ENCODE results near the gene CISD1. TPM values are rescaled to one million over a fixed set of nuclear protein-coding genes. Genes with fewer than 3 reads are reported as not detected.

CISD1 gene
- polyA plus RNA-seq, 3 donors, result 5.4 to 29.4 (median 24.9) TPM

DNA sequence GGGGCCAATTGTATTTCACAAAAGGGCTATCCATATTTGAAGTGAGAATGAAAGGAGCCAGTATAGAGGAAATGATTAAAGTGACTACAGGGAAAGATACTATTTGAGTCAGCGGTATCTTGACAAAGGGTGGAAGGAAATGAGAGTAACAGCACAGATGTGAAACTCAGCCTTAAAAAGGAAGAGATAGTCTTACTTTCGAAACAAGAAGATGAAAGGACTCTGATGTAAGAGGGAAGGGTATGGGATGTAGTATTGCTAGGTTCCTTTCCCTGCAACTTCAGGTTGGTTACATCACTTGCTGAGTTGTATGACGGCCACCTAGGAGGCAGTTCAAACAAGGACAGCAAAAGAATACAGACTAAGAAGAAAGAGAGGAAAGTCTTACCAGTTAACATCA, 13.7 kb downstream of the CISD1 start:
- H3K36me3 Mint-ChIP-seq, result peaks cover 3 to 10% of the 10 kb centered on the region in 2 donors
- TF ChIP-seq, protein P1, sequence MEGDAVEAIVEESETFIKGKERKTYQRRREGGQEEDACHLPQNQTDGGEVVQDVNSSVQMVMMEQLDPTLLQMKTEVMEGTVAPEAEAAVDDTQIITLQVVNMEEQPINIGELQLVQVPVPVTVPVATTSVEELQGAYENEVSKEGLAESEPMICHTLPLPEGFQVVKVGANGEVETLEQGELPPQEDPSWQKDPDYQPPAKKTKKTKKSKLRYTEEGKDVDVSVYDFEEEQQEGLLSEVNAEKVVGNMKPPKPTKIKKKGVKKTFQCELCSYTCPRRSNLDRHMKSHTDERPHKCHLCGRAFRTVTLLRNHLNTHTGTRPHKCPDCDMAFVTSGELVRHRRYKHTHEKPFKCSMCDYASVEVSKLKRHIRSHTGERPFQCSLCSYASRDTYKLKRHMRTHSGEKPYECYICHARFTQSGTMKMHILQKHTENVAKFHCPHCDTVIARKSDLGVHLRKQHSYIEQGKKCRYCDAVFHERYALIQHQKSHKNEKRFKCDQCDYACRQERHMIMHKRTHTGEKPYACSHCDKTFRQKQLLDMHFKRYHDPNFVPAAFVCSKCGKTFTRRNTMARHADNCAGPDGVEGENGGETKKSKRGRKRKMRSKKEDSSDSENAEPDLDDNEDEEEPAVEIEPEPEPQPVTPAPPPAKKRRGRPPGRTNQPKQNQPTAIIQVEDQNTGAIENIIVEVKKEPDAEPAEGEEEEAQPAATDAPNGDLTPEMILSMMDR (IDR thresholded peaks at IDR 0.05), result no peak
- H3K4me1 Mint-ChIP-seq, result peaks cover 21% of the 10 kb centered on the region
- no peaks in the 10 kb centered on the region for H3K9me3 ChIP-seq (replicated peaks in 1 of 2; ENCODE audit: control insufficient read depth in 1 of 2, insufficient read depth in 1 of 2, low read length in 2 of 2)
- WGBS (ENCODE audit: insufficient coverage), result 0% methylated on average over 2 of the region's 3 CpGs
- H3K9me3 Mint-ChIP-seq, result peaks cover 0 to 2% (median 0%) of the 10 kb centered on the region in 7 donors
- H3K27ac ChIP-seq (ENCODE audit: low read depth in 1 of 2, low read length in 2 of 2), result peak overlapping the region in 1 of 2 donors; percentile 78
- peak overlapping the region in 1 of 3 experiments; percentile 54 for H3K4me3 ChIP-seq (replicated peaks in 1 of 3; ENCODE audit: low read depth in 2 of 3, low read length in 3 of 3)
- H3K27me3 ChIP-seq (ENCODE audit: control insufficient read depth in 2 of 2, insufficient read depth in 2 of 2, low read length in 2 of 2), result no peaks in the 10 kb centered on the region
- no peak overlapping the region for H3K9ac ChIP-seq (ENCODE audit: insufficient read depth, low read length, poor library complexity, severe bottlenecking)
- H3K4me2 ChIP-seq (replicated peaks; ENCODE audit: extremely low read depth, low read length, poor library complexity, severe bottlenecking), result peak overlapping the region; percentile 56
- peaks cover 0 to 1% (median 0%) of the 10 kb centered on the region in 3 donors for H3K27me3 Mint-ChIP-seq (ENCODE audit: low read depth in 3 of 3)
- no peaks in the 10 kb centered on the region for H4K20me1 ChIP-seq (ENCODE audit: insufficient read depth, low read length)
- peak; percentile 83 to 94 (median 85) for DNase-seq
- H2AFZ ChIP-seq (ENCODE audit: insufficient read depth, low read depth, low read length, poor library complexity, severe bottlenecking), result no peak overlapping the region
- intact Hi-C loops (cut with micrococcal nuclease), result loop anchor here in 1 of 2 donors (2.0 kb wide), 1 partner anchor 16 kb away; the partner anchor contains the start of gene IPMK
- H3K27ac Mint-ChIP-seq, result peak overlapping the region; percentile 81 to 93 (median 88)
- H3K79me2 ChIP-seq (ENCODE audit: insufficient read depth, low read length), result no peaks in the 10 kb centered on the region
- H3K36me3 ChIP-seq (replicated peaks in 1 of 2; ENCODE audit: control insufficient read depth in 1 of 2, insufficient read depth in 2 of 2, low read length in 2 of 2), result no peaks in the 10 kb centered on the region
- H3K4me3 Mint-ChIP-seq, result peak overlapping the region in 1 of 2 donors; percentile 72
- peaks cover 25 to 26% of the 10 kb centered on the region in 2 donors for H3K4me1 ChIP-seq (ENCODE audit: control insufficient read depth in 1 of 2, insufficient read depth in 2 of 2, low read length in 2 of 2)

DNA sequence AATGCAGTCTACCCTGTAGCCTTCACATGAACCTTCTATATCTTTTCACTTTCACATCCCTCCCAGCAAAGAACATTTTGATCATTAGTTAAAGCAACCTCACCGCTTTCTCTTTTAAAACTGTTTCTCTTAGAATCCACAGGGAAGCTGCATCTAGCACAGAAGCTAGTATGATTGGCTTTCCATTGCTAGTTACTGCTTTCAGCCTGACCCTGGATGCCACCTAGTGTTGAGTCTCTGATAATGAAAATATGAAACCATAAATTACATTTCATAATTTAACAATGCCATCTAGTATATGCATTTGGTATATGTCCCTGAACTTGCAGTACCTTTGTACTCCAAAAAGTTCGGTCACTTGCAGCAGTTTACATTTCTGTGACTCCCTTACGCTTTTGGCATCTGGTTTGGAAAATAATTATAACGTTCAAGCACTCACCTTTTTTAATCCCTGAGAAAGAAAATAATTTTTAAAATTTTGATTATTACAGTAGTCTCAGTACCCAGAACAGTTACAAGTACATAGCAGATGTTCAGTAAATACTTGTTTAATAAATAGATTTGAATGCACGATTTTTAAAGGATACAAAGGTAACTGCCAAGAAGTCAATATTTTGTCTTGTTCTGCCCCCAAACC, 22.7 kb downstream of the CISD1 start:
- H3K79me2 ChIP-seq (ENCODE audit: insufficient read depth, low read length), result no peaks in the 10 kb centered on the region
- H3K27ac Mint-ChIP-seq, result peak overlapping the region in 1 of 7 donors; percentile 6
- no peaks in the 10 kb centered on the region for H3K9me3 ChIP-seq (replicated peaks in 1 of 2; ENCODE audit: control insufficient read depth in 1 of 2, insufficient read depth in 1 of 2, low read length in 2 of 2)
- no peak overlapping the region for H3K27ac ChIP-seq (ENCODE audit: low read depth in 1 of 2, low read length in 2 of 2)
- H3K4me1 Mint-ChIP-seq, result no peaks in the 10 kb centered on the region
- TF ChIP-seq, protein P1 (IDR thresholded peaks at IDR 0.05), result peak; percentile 78
- no peak overlapping the region for H2AFZ ChIP-seq (ENCODE audit: insufficient read depth, low read depth, low read length, poor library complexity, severe bottlenecking)
- no peak overlapping the region for H3K4me2 ChIP-seq (replicated peaks; ENCODE audit: extremely low read depth, low read length, poor library complexity, severe bottlenecking)
- no peaks in the 10 kb centered on the region for H3K36me3 Mint-ChIP-seq
- no CpG with 5 or more reads among the region's 5 CpGs for WGBS (ENCODE audit: insufficient coverage)
- H3K4me3 ChIP-seq (replicated peaks in 1 of 3; ENCODE audit: low read depth in 2 of 3, low read length in 3 of 3), result no peak overlapping the region
- peak; percentile 49 to 68 (median 59) for DNase-seq
- H3K36me3 ChIP-seq (replicated peaks in 1 of 2; ENCODE audit: control insufficient read depth in 1 of 2, insufficient read depth in 2 of 2, low read length in 2 of 2), result peaks cover 0 to 2% of the 10 kb centered on the region in 2 donors
- no peaks in the 10 kb centered on the region for H3K27me3 ChIP-seq (ENCODE audit: control insufficient read depth in 2 of 2, insufficient read depth in 2 of 2, low read length in 2 of 2)
- H3K27me3 Mint-ChIP-seq (ENCODE audit: low read depth in 3 of 3), result peaks cover 0 to 2% (median 2%) of the 10 kb centered on the region in 3 donors
- no peaks in the 10 kb centered on the region for H3K4me1 ChIP-seq (ENCODE audit: control insufficient read depth in 1 of 2, insufficient read depth in 2 of 2, low read length in 2 of 2)
- no peak overlapping the region for H3K9ac ChIP-seq (ENCODE audit: insufficient read depth, low read length, poor library complexity, severe bottlenecking)
- H3K4me3 Mint-ChIP-seq, result no peak overlapping the region
- H3K9me3 Mint-ChIP-seq, result peaks cover 0 to 2% (median 0%) of the 10 kb centered on the region in 7 donors
- no peaks in the 10 kb centered on the region for H4K20me1 ChIP-seq (ENCODE audit: insufficient read depth, low read length)
- intact Hi-C loops (cut with micrococcal nuclease), result loop anchor here (5.0 kb wide), 1 partner anchor 114 kb away; no protein-coding TSS in a partner anchor

Data from CD14-positive monocyte (primary cell).